ENCODE measurements around the gene EIF3I.

GRCh38 chr1:32240140-32240951, 18.1 kb downstream of the EIF3I start:
- peak; percentile 21; the same call in 1 of the 2 replicates for TF ChIP-seq CTCF (conservative IDR thresholded peaks at IDR 0.05; ENCODE audit: low read length)
- no peak for TF ChIP-seq EZH2phosphoT487 (IDR thresholded peaks at IDR 0.05; ENCODE audit: borderline replicate concordance)
